A673 (cell line): Measurements from ENCODE around the gene CCSER1.

Source experiments
- CTCF ChIP-seq: fragments of 300-800, 200-600 bp; sonication (generic); conservative IDR thresholded peaks from 2 replicates; pipeline ENCODE4 v1.5.1; 2017; ENCODE audit warnings: low read depth, mild to moderate bottlenecking, antibody characterized with exemption, low read length, moderate library complexity, mixed read lengths
- EZH2 ChIP-seq: fragments of 200-600 bp; sonication (generic); IDR thresholded peaks from 2 replicates; pipeline ENCODE4 v1.6.1; 2017; ENCODE audit warnings: borderline replicate concordance, low read depth, mild to moderate bottlenecking, mixed read lengths, antibody characterized with exemption, low read length; ENCODE audit not compliant: poor library complexity, severe bottlenecking

- no peak for TF ChIP-seq CTCF
- no peak for TF ChIP-seq EZH2
These were observed 562.5 kb downstream of the CCSER1 start for GRCh38 chr4:90689739-90690138.
